Activated naive CD4-positive, alpha-beta T cell treated with anti-CD3 and anti-CD28 coated beads for 36 hours (primary cell): ENCODE measurements around the gene ANP32E. TPM values are rescaled to one million over a fixed set of nuclear protein-coding genes. Genes with fewer than 3 reads are reported as not detected.
A peak's percentile ranks its signal among the peaks of the same experiment; 100 is the strongest.
"Not testable (repeated sequence)": the region's sequence is repeated elsewhere in the genome, so short reads cannot be mapped to it uniquely, and the experiment has no call there.

Experiments
- CTCF ChIA-PET: fragments of 350-600 bp; sonication (Branson Sonifier 250); formaldehyde crosslinking; loops from one replicate; lab custom pipeline; 2021; ENCODE audit warnings: antibody characterized with exemption; lab: Charles Lee
- DNase-seq: peaks from one replicate; pipeline ENCODE4 v3.0.0-alpha.2; 2020
- H3K27ac Mint-ChIP-seq: one replicate; pipeline ENCODE4 v1.8.0; 2021; ENCODE audit warnings: mild to moderate bottlenecking, mixed read lengths
- H3K27me3 Mint-ChIP-seq: one replicate; pipeline ENCODE4 v1.8.0; 2021; ENCODE audit warnings: low read depth, mixed read lengths
- H3K36me3 Mint-ChIP-seq: one replicate; pipeline ENCODE4 v1.8.0; 2021; ENCODE audit warnings: low read depth, mixed read lengths
- H3K4me1 Mint-ChIP-seq: one replicate; pipeline ENCODE4 v1.8.0; 2021; ENCODE audit warnings: low read depth, mixed read lengths
- H3K4me3 Mint-ChIP-seq: one replicate; pipeline ENCODE4 v1.8.0; 2021; ENCODE audit warnings: mild to moderate bottlenecking, moderate library complexity, mixed read lengths
- H3K9me3 Mint-ChIP-seq: one replicate; pipeline ENCODE4 v1.8.0; 2021; ENCODE audit warnings: mixed read lengths
- intact Hi-C: fragments of 100-400 bp; cut with micrococcal nuclease; formaldehyde crosslinking; loops from one replicate; pipeline ENCODE4 v1.15.1; 2023
- total RNA-seq, 2 experiments: library from RNA; stranded (reverse); gene quantifications; one replicate each; pipeline ENCODE4 v1.2.3, GENCODE V29; 2021

ANP32E gene
- total RNA-seq, 2 experiments from 2014 or later = 201 to 202 TPM

GRCh38 chr1:150249936-150250335, 14.0 kb upstream of the ANP32E start:
- intact Hi-C loops = no loop called here
- H3K27ac Mint-ChIP-seq = no peak overlapping the region
- CTCF ChIA-PET = no interaction called here

GRCh38 chr1:150243003-150243402, 7.1 kb upstream of the ANP32E start:
- Mint-ChIP-seq H3K36me3 (no peaks in the 10 kb centered on the region), H3K4me3 (no peak overlapping the region), H3K9me3 (no peaks in the 10 kb centered on the region), H3K27me3 (no peaks in the 10 kb centered on the region), H3K4me1 (no peaks in the 10 kb centered on the region), H3K27ac (no peak overlapping the region)
- intact Hi-C loops = no loop called here
- no peak for DNase-seq
- CTCF ChIA-PET = no interaction called here

More at GRCh38 chr1:150249936-150250335, 14.0 kb upstream of the ANP32E start:
- Mint-ChIP-seq H3K4me3 (no peak overlapping the region), H3K36me3 (no peaks in the 10 kb centered on the region), H3K9me3 (no peaks in the 10 kb centered on the region), H3K4me1 (no peaks in the 10 kb centered on the region), H3K27me3 (no peaks in the 10 kb centered on the region)
- no peak for DNase-seq

- no peak overlapping the region for H3K4me3 Mint-ChIP-seq
- peaks cover 19% of the 10 kb centered on the region for H3K4me1 Mint-ChIP-seq
- no peaks in the 10 kb centered on the region for H3K9me3 Mint-ChIP-seq
- H3K27me3 Mint-ChIP-seq = no peaks in the 10 kb centered on the region
- intact Hi-C loops = loop anchor here (2.0 kb wide), 1 partner anchor 277 kb away; the partner anchor contains the start of gene FALEC
- H3K27ac Mint-ChIP-seq = no peak overlapping the region
- CTCF ChIA-PET = interaction anchor here (1.2 kb wide), 1 partner anchor 18 kb away, joined by 3 read pairs; no protein-coding TSS in a partner anchor
- no peak for DNase-seq
- peaks cover 12% of the 10 kb centered on the region for H3K36me3 Mint-ChIP-seq
Observed at GRCh38 chr1:150237746-150238145, 1.8 kb upstream of the ANP32E start.

- intact Hi-C loops = loop anchor here (2.0 kb wide), 1 partner anchor 278 kb away; the partner anchor contains the start of gene FALEC
- not testable (repeated sequence) for H3K27ac Mint-ChIP-seq, DNase-seq
Observed at GRCh38 chr1:150237176-150237575, 1.3 kb upstream of the ANP32E start.

GRCh38 chr1:150236614-150237100, 745 bp upstream of the ANP32E start:
- H3K4me1 Mint-ChIP-seq = peaks cover 21% of the 10 kb centered on the region
- CTCF ChIA-PET = interaction anchor here (0.6 to 1.2 kb wide), 2 partner anchors 19 to 74 kb away, joined by 3 to 8 read pairs; no protein-coding TSS in a partner anchor
- no peak for DNase-seq
- H3K27ac Mint-ChIP-seq = no peak overlapping the region
- no peak overlapping the region for H3K4me3 Mint-ChIP-seq
- H3K36me3 Mint-ChIP-seq = peaks cover 12% of the 10 kb centered on the region
- H3K9me3 Mint-ChIP-seq = no peaks in the 10 kb centered on the region
- intact Hi-C loops = loop anchor here (1.0 to 2.0 kb wide), 7 partner anchors 23 to 393 kb away; partner anchors contain the start of genes APH1A, ENSA, FALEC and PRPF3
- H3K27me3 Mint-ChIP-seq = no peaks in the 10 kb centered on the region

More at GRCh38 chr1:150237176-150237575, 1.3 kb upstream of the ANP32E start:
- not testable (repeated sequence) for H3K27me3 Mint-ChIP-seq, H3K4me3 Mint-ChIP-seq, H3K9me3 Mint-ChIP-seq
- CTCF ChIA-PET = interaction anchor here (0.6 to 1.2 kb wide), 2 partner anchors 19 to 73 kb away, joined by 3 to 8 read pairs; no protein-coding TSS in a partner anchor
- Mint-ChIP-seq H3K36me3 (peaks cover 12% of the 10 kb centered on the region), H3K4me1 (peaks cover 21% of the 10 kb centered on the region)

GRCh38 chr1:150235294-150235851, 539 bp downstream of the ANP32E start:
- H3K36me3 Mint-ChIP-seq = peaks cover 16% of the 10 kb centered on the region
- H3K27me3 Mint-ChIP-seq = no peaks in the 10 kb centered on the region
- H3K9me3 Mint-ChIP-seq = no peaks in the 10 kb centered on the region
- DNase-seq = peak; percentile 37
- H3K4me3 Mint-ChIP-seq = no peak overlapping the region
- no peak overlapping the region for H3K27ac Mint-ChIP-seq
- intact Hi-C loops = no loop called here
- H3K4me1 Mint-ChIP-seq = peaks cover 21% of the 10 kb centered on the region
- CTCF ChIA-PET = interaction anchor here (0.6 kb wide), 1 partner anchor 12 kb away, joined by 3 read pairs; no protein-coding TSS in a partner anchor

GRCh38 chr1:150234566-150235293, 1.2 kb downstream of the ANP32E start:
- DNase-seq = peak; percentile 91
- Mint-ChIP-seq H3K9me3 (no peaks in the 10 kb centered on the region), H3K4me1 (peaks cover 21% of the 10 kb centered on the region), H3K27me3 (no peaks in the 10 kb centered on the region), H3K4me3 (no peak overlapping the region), H3K27ac (no peak overlapping the region), H3K36me3 (peaks cover 16% of the 10 kb centered on the region)
- CTCF ChIA-PET = interaction anchor here (0.9 kb wide), 1 partner anchor 20 kb away, joined by 5 read pairs; no protein-coding TSS in a partner anchor
- intact Hi-C loops = no loop called here

GRCh38 chr1:150234309-150234565, 1.7 kb downstream of the ANP32E start:
- Mint-ChIP-seq H3K4me1 (peaks cover 21% of the 10 kb centered on the region), H3K9me3 (no peaks in the 10 kb centered on the region), H3K36me3 (peaks cover 17% of the 10 kb centered on the region), H3K27me3 (no peaks in the 10 kb centered on the region), H3K27ac (no peak overlapping the region), H3K4me3 (no peak overlapping the region)
- no peak for DNase-seq
- intact Hi-C loops = no loop called here
- CTCF ChIA-PET = interaction anchor here (0.6 to 0.9 kb wide), 3 partner anchors 19 to 1538 kb away, joined by 4 to 5 read pairs (median 4); no protein-coding TSS in a partner anchor

- Mint-ChIP-seq H3K27me3 (no peaks in the 10 kb centered on the region), H3K9me3 (no peaks in the 10 kb centered on the region), H3K27ac (no peak overlapping the region), H3K36me3 (peaks cover 21% of the 10 kb centered on the region), H3K4me1 (peaks cover 24% of the 10 kb centered on the region), H3K4me3 (no peak overlapping the region)
- CTCF ChIA-PET = interaction anchor here (0.6 to 1.0 kb wide), 5 partner anchors 9 to 1539 kb away, joined by 3 to 5 read pairs (median 4); no protein-coding TSS in a partner anchor
- peak; percentile 68 for DNase-seq
- intact Hi-C loops = no loop called here
Observed at GRCh38 chr1:150233359-150234308, 2.3 kb downstream of the ANP32E start.

- H3K27me3 Mint-ChIP-seq, intact Hi-C loops, DNase-seq, H3K9me3 Mint-ChIP-seq, H3K4me3 Mint-ChIP-seq: not testable (repeated sequence)
- Mint-ChIP-seq H3K4me1 (peaks cover 24% of the 10 kb centered on the region), H3K36me3 (peaks cover 24% of the 10 kb centered on the region), H3K27ac (peak overlapping the region; percentile 30)
- CTCF ChIA-PET = interaction anchor here (0.7 to 1.0 kb wide), 2 partner anchors 8 to 23 kb away, joined by 3 to 4 read pairs; no protein-coding TSS in a partner anchor
Observed at GRCh38 chr1:150232921-150233320, 3.0 kb downstream of the ANP32E start.

GRCh38 chr1:150228246-150228645, 7.7 kb downstream of the ANP32E start:
- H3K4me3 Mint-ChIP-seq, H3K27me3 Mint-ChIP-seq, H3K27ac Mint-ChIP-seq, intact Hi-C loops, DNase-seq, H3K9me3 Mint-ChIP-seq, H3K4me1 Mint-ChIP-seq, CTCF ChIA-PET: not testable (repeated sequence)
- peaks cover 47% of the 10 kb centered on the region for H3K36me3 Mint-ChIP-seq
